ENCODE results near the gene CLEC7A. TPM values are rescaled to one million over a fixed set of nuclear protein-coding genes. Genes with fewer than 3 reads are reported as not detected.

Gene CLEC7A
- 10 to 100 TPM in 1 of 4 donors, 1 to 10 TPM in 3; 2.9 to 83.4 (median 4.6) TPM for total RNA-seq

DNA sequence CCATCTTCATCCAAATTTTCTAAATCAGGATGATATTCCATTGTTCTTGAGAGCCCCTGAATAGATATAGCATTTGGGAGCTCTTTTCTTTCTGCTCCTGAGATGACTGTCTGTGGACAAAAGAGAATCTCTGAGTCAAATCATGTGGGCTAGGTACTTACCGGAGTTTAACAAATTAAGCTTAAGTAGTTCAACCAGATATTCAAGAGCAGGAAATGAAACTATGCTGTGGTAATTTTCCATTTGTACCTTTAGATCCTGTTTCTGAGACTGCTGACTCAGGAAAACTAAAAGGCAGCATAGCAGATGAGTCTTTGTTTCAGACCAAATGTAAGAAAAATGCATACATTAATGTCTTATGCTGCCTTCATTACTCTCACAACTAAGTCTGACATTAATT lies at the start of gene CLEC7A:
CLEC7A (minus strand) TSS at position 158 of the 400 bp plus-strand sequence; CDS start at position 41, 117 bp downstream.
- DNase-seq = no peak
- in situ Hi-C loops (cut with MboI; ENCODE audit: low pct_ligation_motif_present in 1 of 4, low pct_unique_long_range_greater_than_20kb in 1 of 4, low sequenced_read_pairs in 3 of 4) (loop anchor here in 1 of 4 donors (25.0 kb wide), 1 partner anchor 93 kb away; the partner anchor contains the start of gene CLEC9A), intact Hi-C loops (cut with DNase I; ENCODE audit: low total_unique reads) (no loop called here)
- no peaks in the 10 kb centered on the region for H3K27me3 ChIP-seq
- 50 to 74% methylated on average over 1 of the region's 1 CpG for WGBS, 2 donors (ENCODE audit: low coverage in 1 of 2)
- no peaks in the 10 kb centered on the region for H3K36me3 ChIP-seq
- no peaks in the 10 kb centered on the region for H3K9me3 ChIP-seq
- peak in 1 of 3 donors; percentile 49 for TF ChIP-seq POLR2AphosphoS5 (IDR thresholded peaks at IDR 0.05)
- TF ChIP-seq, protein P1, sequence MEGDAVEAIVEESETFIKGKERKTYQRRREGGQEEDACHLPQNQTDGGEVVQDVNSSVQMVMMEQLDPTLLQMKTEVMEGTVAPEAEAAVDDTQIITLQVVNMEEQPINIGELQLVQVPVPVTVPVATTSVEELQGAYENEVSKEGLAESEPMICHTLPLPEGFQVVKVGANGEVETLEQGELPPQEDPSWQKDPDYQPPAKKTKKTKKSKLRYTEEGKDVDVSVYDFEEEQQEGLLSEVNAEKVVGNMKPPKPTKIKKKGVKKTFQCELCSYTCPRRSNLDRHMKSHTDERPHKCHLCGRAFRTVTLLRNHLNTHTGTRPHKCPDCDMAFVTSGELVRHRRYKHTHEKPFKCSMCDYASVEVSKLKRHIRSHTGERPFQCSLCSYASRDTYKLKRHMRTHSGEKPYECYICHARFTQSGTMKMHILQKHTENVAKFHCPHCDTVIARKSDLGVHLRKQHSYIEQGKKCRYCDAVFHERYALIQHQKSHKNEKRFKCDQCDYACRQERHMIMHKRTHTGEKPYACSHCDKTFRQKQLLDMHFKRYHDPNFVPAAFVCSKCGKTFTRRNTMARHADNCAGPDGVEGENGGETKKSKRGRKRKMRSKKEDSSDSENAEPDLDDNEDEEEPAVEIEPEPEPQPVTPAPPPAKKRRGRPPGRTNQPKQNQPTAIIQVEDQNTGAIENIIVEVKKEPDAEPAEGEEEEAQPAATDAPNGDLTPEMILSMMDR (IDR thresholded peaks at IDR 0.05) = no peak
- TF ChIP-seq POLR2A (IDR thresholded peaks at IDR 0.05) = peak; percentile 27
- no peak for TF ChIP-seq EP300 (IDR thresholded peaks at IDR 0.05; ENCODE audit: low read depth)
- peak within 1 kb of the TSS in 3 of 4 donors; percentile 3 to 30 (median 6) for H3K4me3 ChIP-seq
- H3K27ac ChIP-seq = peak within 1 kb of the TSS in 3 of 4 donors; percentile 42 to 65 (median 51)
- no peaks in the 10 kb centered on the region for H3K4me1 ChIP-seq

GRCh38 chr12:10179776-10180181 lies 49.8 kb upstream of the CLEC7A start:
- no peak for DNase-seq
- TF ChIP-seq EP300 (IDR thresholded peaks at IDR 0.05; ENCODE audit: low read depth) = no peak
- intact Hi-C loops (cut with DNase I; ENCODE audit: low total_unique reads) (no loop called here), in situ Hi-C loops (cut with MboI; ENCODE audit: low pct_ligation_motif_present in 1 of 4, low pct_unique_long_range_greater_than_20kb in 1 of 4, low sequenced_read_pairs in 3 of 4) (no loop called here)
- Histone ChIP-seq H3K4me1 (peaks cover 0 to 18% (median 7%) of the 10 kb centered on the region in 4 donors), H3K4me3 (no peak overlapping the region), H3K27me3 (no peaks in the 10 kb centered on the region), H3K27ac (no peak overlapping the region), H3K9me3 (no peaks in the 10 kb centered on the region), H3K36me3 (no peaks in the 10 kb centered on the region)
- WGBS, 2 donors (ENCODE audit: low coverage in 1 of 2) = 78 to 85% methylated on average over 5 of the region's 5 CpGs

DNA sequence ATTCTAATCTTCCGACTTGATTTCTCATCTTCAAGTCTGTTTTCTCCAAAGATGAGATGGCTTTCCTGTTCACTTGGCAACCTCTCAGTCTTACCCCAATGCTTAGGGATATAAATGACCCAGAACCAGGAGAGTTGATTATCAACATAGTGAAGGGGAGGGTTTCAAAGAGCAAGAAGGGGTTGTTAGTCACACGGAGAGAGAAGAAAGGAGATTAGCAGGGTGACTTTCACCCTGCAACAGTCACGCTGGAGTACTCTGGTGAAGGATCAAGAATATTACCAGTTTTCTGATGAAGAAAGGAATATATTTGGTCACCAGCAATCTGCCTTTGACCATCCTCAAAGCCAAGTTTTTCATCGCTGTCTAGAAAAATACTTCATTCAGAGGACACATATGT lies 48.8 kb upstream of the CLEC7A start, which contains the start of gene TMEM52B:
TMEM52B (plus strand) TSS at position 212 of the 400 bp plus-strand sequence. CDS start 543 bp downstream, outside the sequence.
- Histone ChIP-seq H3K36me3 (no peaks in the 10 kb centered on the region), H3K27ac (no peak within 1 kb of the TSS), H3K4me3 (no peak within 1 kb of the TSS), H3K27me3 (no peaks in the 10 kb centered on the region), H3K9me3 (no peaks in the 10 kb centered on the region), H3K4me1 (peaks cover 0 to 18% (median 7%) of the 10 kb centered on the region in 4 donors)
- TF ChIP-seq EP300 (IDR thresholded peaks at IDR 0.05; ENCODE audit: low read depth) = no peak
- DNase-seq = no peak
- intact Hi-C loops (cut with DNase I; ENCODE audit: low total_unique reads) (no loop called here), in situ Hi-C loops (cut with MboI; ENCODE audit: low pct_ligation_motif_present in 1 of 4, low pct_unique_long_range_greater_than_20kb in 1 of 4, low sequenced_read_pairs in 3 of 4) (no loop called here)
- WGBS, 2 donors (ENCODE audit: low coverage in 1 of 2) = 63 to 84% methylated on average over 2 to 4 of the region's 4 CpGs

DNA sequence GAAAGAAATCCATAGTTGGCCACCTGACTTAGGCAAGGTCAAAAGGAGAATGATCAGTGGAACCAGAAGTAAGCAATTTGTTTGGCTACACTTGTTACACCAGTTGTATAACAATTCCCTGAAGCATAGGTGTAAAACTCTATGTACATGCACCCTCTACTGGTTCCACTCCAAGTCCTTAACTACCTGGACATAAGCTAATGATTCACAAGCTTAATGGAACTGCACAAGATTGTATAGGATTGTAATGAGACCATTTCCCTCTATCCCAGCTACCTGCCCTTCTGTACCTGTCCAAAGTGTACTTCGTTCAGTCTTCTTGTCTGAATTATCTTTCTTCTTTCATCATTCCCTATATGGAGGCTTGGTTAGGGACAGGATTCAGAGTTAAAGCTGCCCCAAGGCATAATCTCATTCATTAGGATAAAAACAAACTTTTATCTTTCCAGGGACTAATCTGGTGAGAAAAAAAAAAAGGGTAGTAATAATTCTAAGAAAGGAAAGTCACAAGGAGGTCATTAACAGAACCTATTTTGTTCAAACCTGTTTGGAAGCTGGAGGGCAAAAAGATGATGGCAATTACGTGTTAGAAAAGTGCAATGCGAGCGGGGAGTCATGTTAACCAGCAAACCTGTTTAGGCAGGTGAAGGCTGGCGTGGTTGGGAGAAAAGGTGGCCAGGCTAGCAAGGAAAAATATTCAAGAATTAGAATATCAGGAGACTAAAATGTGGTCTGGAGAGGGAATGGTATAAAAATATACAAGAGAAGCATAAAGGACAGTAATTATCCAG lies 46.0 kb upstream of the CLEC7A start:
- WGBS, 2 donors (ENCODE audit: low coverage in 1 of 2) = 53 to 68% methylated on average over 5 of the region's 5 CpGs
- no peaks in the 10 kb centered on the region for H3K9me3 ChIP-seq
- H3K36me3 ChIP-seq = no peaks in the 10 kb centered on the region
- TF ChIP-seq, protein P1 (IDR thresholded peaks at IDR 0.05) = peak in 1 of 5 experiments; percentile 43
- TF ChIP-seq POLR2AphosphoS5 (IDR thresholded peaks at IDR 0.05) = peak in 1 of 3 donors; percentile 33
- TF ChIP-seq POLR2A (IDR thresholded peaks at IDR 0.05) = no peak
- H3K27ac ChIP-seq = peak overlapping the region in 3 of 4 donors; percentile 21 to 64 (median 62)
- in situ Hi-C loops (cut with MboI; ENCODE audit: low pct_ligation_motif_present in 1 of 4, low pct_unique_long_range_greater_than_20kb in 1 of 4, low sequenced_read_pairs in 3 of 4) (no loop called here), intact Hi-C loops (cut with DNase I; ENCODE audit: low total_unique reads) (no loop called here)
- peaks cover 0 to 18% (median 7%) of the 10 kb centered on the region in 4 donors for H3K4me1 ChIP-seq
- DNase-seq = peak; percentile 10
- H3K4me3 ChIP-seq = no peak overlapping the region
- no peaks in the 10 kb centered on the region for H3K27me3 ChIP-seq

GRCh38 chr12:10174986-10175614 lies 45.1 kb upstream of the CLEC7A start:
- no peaks in the 10 kb centered on the region for H3K9me3 ChIP-seq
- H3K27ac ChIP-seq = peak overlapping the region in 3 of 4 donors; percentile 21 to 64 (median 62)
- H3K36me3 ChIP-seq = no peaks in the 10 kb centered on the region
- 67 to 100% methylated on average over 2 of the region's 2 CpGs for WGBS, 2 donors (ENCODE audit: low coverage in 1 of 2)
- intact Hi-C loops (cut with DNase I; ENCODE audit: low total_unique reads) (no loop called here), in situ Hi-C loops (cut with MboI; ENCODE audit: low pct_ligation_motif_present in 1 of 4, low pct_unique_long_range_greater_than_20kb in 1 of 4, low sequenced_read_pairs in 3 of 4) (no loop called here)
- DNase-seq = no peak
- TF ChIP-seq POLR2A (IDR thresholded peaks at IDR 0.05) (no peak), POLR2AphosphoS5 (IDR thresholded peaks at IDR 0.05) (no peak), EP300 (IDR thresholded peaks at IDR 0.05; ENCODE audit: low read depth) (no peak)
- TF ChIP-seq, protein P1 (IDR thresholded peaks at IDR 0.05) = no peak
- no peaks in the 10 kb centered on the region for H3K27me3 ChIP-seq
- peaks cover 0 to 18% (median 7%) of the 10 kb centered on the region in 4 donors for H3K4me1 ChIP-seq
- H3K4me3 ChIP-seq = no peak overlapping the region
